Suppressor macrophage treated with lipopolysaccharide for 1 hour (primary cell): ENCODE measurements around the gene JTB.
"Not testable (repeated sequence)": the region's sequence is repeated elsewhere in the genome, so short reads cannot be mapped to it uniquely, and the experiment has no call there.

Experiments used
- DNase-seq, 3 donors: peaks; one replicate each; pipeline ENCODE4 v3.0.0-alpha.2; 2020 to 2022

The JTB gene

GRCh38 chr1:153977250-153978240, at the start of gene JTB:
Gene JTB, minus strand, starts transcription at chr1:153977674. Its CDS starts 422 bp downstream, at chr1:153977252.
- DNase-seq = peak; percentile 90 to 93 (median 92)

GRCh38 chr1:154019940-154020339, 42.5 kb upstream of the JTB start:
- no peak for DNase-seq

GRCh38 chr1:154019269-154019668, 41.8 kb upstream of the JTB start:
- DNase-seq = no peak

GRCh38 chr1:154014154-154014907, 36.9 kb upstream of the JTB start:
- peak in 2 of 3 donors; percentile 15 to 29 for DNase-seq

GRCh38 chr1:154012543-154012942, 35.1 kb upstream of the JTB start:
- DNase-seq = not testable (repeated sequence)

GRCh38 chr1:154012129-154012528, 34.7 kb upstream of the JTB start:
- no peak for DNase-seq

- DNase-seq = peak in 1 of 3 donors; percentile 39
Measured at GRCh38 chr1:154006136-154006535, 28.7 kb upstream of the JTB start.

- DNase-seq = no peak
Measured at GRCh38 chr1:154000420-154000819, 22.9 kb upstream of the JTB start.

- DNase-seq = not testable (repeated sequence)
Measured at GRCh38 chr1:153996882-153997281, 19.4 kb upstream of the JTB start.

- no peak for DNase-seq
Measured at GRCh38 chr1:153995640-153996039, 18.2 kb upstream of the JTB start.

GRCh38 chr1:153995202-153995601, 17.7 kb upstream of the JTB start:
- DNase-seq = no peak

- no peak for DNase-seq
Measured at GRCh38 chr1:153991806-153992205, 14.3 kb upstream of the JTB start.

- DNase-seq = peak in 2 of 3 donors; percentile 44 to 67
Measured at GRCh38 chr1:153991151-153991630, 13.7 kb upstream of the JTB start.

GRCh38 chr1:153990468-153991150, 13.1 kb upstream of the JTB start, which contains the start of gene RPS27:
Gene RPS27, plus strand, starts transcription at chr1:153990762. Its CDS starts 35 bp downstream, at chr1:153990797.
- peak; percentile 95 to 99 (median 99) for DNase-seq

- DNase-seq = no peak
Measured at GRCh38 chr1:153987621-153988020, 10.1 kb upstream of the JTB start.

- DNase-seq = peak; percentile 86 to 93 (median 88)
Measured at GRCh38 chr1:153985941-153986761, 8.7 kb upstream of the JTB start, which contains the start of gene RAB13. Gene RAB13, minus strand, starts transcription at chr1:153986339. Its CDS starts 103 bp downstream, at chr1:153986236.

- peak; percentile 94 to 96 (median 94) for DNase-seq
Measured at GRCh38 chr1:153985341-153985912, 8.0 kb upstream of the JTB start.

- peak; percentile 37 to 56 (median 40) for DNase-seq
Measured at GRCh38 chr1:153984123-153984894, 6.8 kb upstream of the JTB start.

- not testable (repeated sequence) for DNase-seq
Measured at GRCh38 chr1:153981735-153982134, 4.3 kb upstream of the JTB start.

GRCh38 chr1:153979091-153979490, 1.6 kb upstream of the JTB start:
- not testable (repeated sequence) for DNase-seq
